ENCODE results near the gene ITGB1BP1. TPM values are rescaled to one million over a fixed set of nuclear protein-coding genes. Genes with fewer than 3 reads are reported as not detected.
A peak's percentile ranks its signal among the peaks of the same experiment; 100 is the strongest.

The ITGB1BP1 gene
- total RNA-seq, 4 donors from 2014 or later: 65.9 to 97.3 (median 89.0) TPM

- Histone ChIP-seq H3K9me3 (no peaks in the 10 kb centered on the region), H3K4me3 (no peak overlapping the region), H3K36me3 (peaks cover 0 to 52% (median 0%) of the 10 kb centered on the region in 3 donors), H3K27me3 (no peaks in the 10 kb centered on the region), H3K27ac (peak overlapping the region; percentile 54 to 94 (median 81)), H3K4me1 (peaks cover 0 to 49% (median 14%) of the 10 kb centered on the region in 4 donors)
- WGBS, 2 donors: 43 to 61% methylated on average over 6 of the region's 6 CpGs
- TF ChIP-seq CTCF (IDR thresholded peaks at IDR 0.05) (no peak), EP300 (IDR thresholded peaks at IDR 0.05) (no peak), POLR2A (IDR thresholded peaks at IDR 0.05) (no peak)
- DNase-seq (ENCODE audit: low spot score in 2 of 2): no peak
Observed at GRCh38 chr2:9385841-9386240, 37.5 kb downstream of the ITGB1BP1 start.

GRCh38 chr2:9384521-9384920 lies 38.8 kb downstream of the ITGB1BP1 start:
- no peaks in the 10 kb centered on the region for H3K9me3 ChIP-seq
- H3K4me3 ChIP-seq: no peak overlapping the region
- H3K27me3 ChIP-seq: no peaks in the 10 kb centered on the region
- peaks cover 0 to 43% (median 0%) of the 10 kb centered on the region in 3 donors for H3K36me3 ChIP-seq
- WGBS, 2 donors: 93 to 94% methylated on average over 4 of the region's 4 CpGs
- DNase-seq (ENCODE audit: low spot score in 2 of 2): no peak
- TF ChIP-seq EP300 (IDR thresholded peaks at IDR 0.05) (no peak), CTCF (IDR thresholded peaks at IDR 0.05) (no peak), POLR2A (IDR thresholded peaks at IDR 0.05) (no peak)
- peak overlapping the region in 2 of 4 donors; percentile 92 to 94 for H3K27ac ChIP-seq
- peaks cover 0 to 61% (median 18%) of the 10 kb centered on the region in 4 donors for H3K4me1 ChIP-seq

GRCh38 chr2:9382604-9383235 lies 40.6 kb downstream of the ITGB1BP1 start:
- peak overlapping the region in 2 of 4 donors; percentile 92 to 94 for H3K27ac ChIP-seq
- no peaks in the 10 kb centered on the region for H3K9me3 ChIP-seq
- 87 to 89% methylated on average over 6 of the region's 6 CpGs for WGBS, 2 donors
- H3K4me3 ChIP-seq: no peak overlapping the region
- DNase-seq (ENCODE audit: low spot score in 2 of 2): no peak
- no peak for TF ChIP-seq CTCF (IDR thresholded peaks at IDR 0.05)
- no peak for TF ChIP-seq POLR2A (IDR thresholded peaks at IDR 0.05)
- no peak for TF ChIP-seq EP300 (IDR thresholded peaks at IDR 0.05)
- H3K36me3 ChIP-seq: peaks cover 0 to 38% (median 0%) of the 10 kb centered on the region in 3 donors
- H3K27me3 ChIP-seq: no peaks in the 10 kb centered on the region
- peaks cover 0 to 67% (median 23%) of the 10 kb centered on the region in 4 donors for H3K4me1 ChIP-seq

GRCh38 chr2:9380702-9381628 lies 42.4 kb downstream of the ITGB1BP1 start:
- Histone ChIP-seq H3K27me3 (no peaks in the 10 kb centered on the region), H3K4me3 (no peak overlapping the region), H3K36me3 (peaks cover 0 to 46% (median 0%) of the 10 kb centered on the region in 3 donors), H3K4me1 (peaks cover 0 to 59% (median 15%) of the 10 kb centered on the region in 4 donors), H3K9me3 (no peaks in the 10 kb centered on the region), H3K27ac (peak overlapping the region; percentile 64 to 94 (median 88))
- no peak for TF ChIP-seq POLR2A (IDR thresholded peaks at IDR 0.05)
- no peak for TF ChIP-seq CTCF (IDR thresholded peaks at IDR 0.05)
- TF ChIP-seq EP300 (IDR thresholded peaks at IDR 0.05): peak; percentile 12 to 83
- peak in 1 of 2 donors; percentile 51 for DNase-seq (ENCODE audit: low spot score in 2 of 2)
- 52 to 58% methylated on average over 17 to 18 of the region's 18 CpGs for WGBS, 2 donors

Data from tibial nerve (tissue), 4 donors.